ENCODE results near the gene SNCA. TPM values are rescaled to one million over a fixed set of nuclear protein-coding genes. Genes with fewer than 3 reads are reported as not detected.

SNCA gene
- 1 to 10 TPM; 1.0 to 1.1 TPM for total RNA-seq

- H3K4me3 Mint-ChIP-seq, result peak within 1 kb of the TSS; percentile 78
- no peak within 1 kb of the TSS for H3K27ac Mint-ChIP-seq
- H3K4me1 Mint-ChIP-seq (ENCODE audit: low read depth), result peaks cover 17% of the 10 kb centered on the region
- CTCF ChIA-PET, result no interaction called here
- H3K36me3 Mint-ChIP-seq (ENCODE audit: low read depth), result no peaks in the 10 kb centered on the region
- no peaks in the 10 kb centered on the region for H3K9me3 Mint-ChIP-seq
- peaks cover 52% of the 10 kb centered on the region for H3K27me3 Mint-ChIP-seq (ENCODE audit: low read depth)
- intact Hi-C loops (cut with micrococcal nuclease), result loop anchor here (1.0 to 2.0 kb wide), 3 partner anchors 58 to 1014 kb away; partner anchors contain the start of gene MMRN1
- DNase-seq, result peak; percentile 63
These were observed at the start of gene SNCA for GRCh38 chr4:89836897-89837384. Gene SNCA (minus strand): TSS chr4:89837161. CDS start chr4:89835667, 1,494 bp downstream.

GRCh38 chr4:89879215-89879614, 42.3 kb upstream of the SNCA start:
- H3K4me3 Mint-ChIP-seq, result no peak overlapping the region
- intact Hi-C loops (cut with micrococcal nuclease), result no loop called here
- no peaks in the 10 kb centered on the region for H3K36me3 Mint-ChIP-seq (ENCODE audit: low read depth)
- peaks cover 7% of the 10 kb centered on the region for H3K4me1 Mint-ChIP-seq (ENCODE audit: low read depth)
- H3K9me3 Mint-ChIP-seq, result no peaks in the 10 kb centered on the region
- no peak for DNase-seq
- CTCF ChIA-PET, result interaction anchor here (0.5 to 1.5 kb wide), 2 partner anchors 222 to 1550 kb away, joined by 3 to 4 read pairs; no protein-coding TSS in a partner anchor
- H3K27me3 Mint-ChIP-seq (ENCODE audit: low read depth), result no peaks in the 10 kb centered on the region
- H3K27ac Mint-ChIP-seq, result no peak overlapping the region

DNA sequence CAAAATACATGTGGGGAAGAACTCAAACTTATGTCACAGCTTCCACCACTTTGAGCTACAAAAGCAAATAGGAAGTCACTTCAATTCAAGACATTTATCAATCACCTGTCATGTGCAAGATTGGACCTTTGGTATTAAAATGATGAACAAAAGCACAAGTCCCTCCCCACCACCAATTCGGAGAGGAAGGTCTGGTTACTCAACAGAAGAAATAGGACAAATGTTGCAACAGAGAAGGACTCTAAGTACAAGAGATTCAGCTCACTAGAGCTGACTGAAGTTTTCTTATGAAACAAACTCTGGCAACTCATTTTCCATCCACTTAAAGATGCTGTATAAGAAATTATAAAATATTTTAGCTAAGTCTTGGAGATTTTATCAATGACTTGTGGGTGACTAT, 41.6 kb upstream of the SNCA start:
- Mint-ChIP-seq H3K27ac (no peak overlapping the region), H3K4me1 (ENCODE audit: low read depth) (peaks cover 7% of the 10 kb centered on the region), H3K36me3 (ENCODE audit: low read depth) (no peaks in the 10 kb centered on the region), H3K4me3 (no peak overlapping the region), H3K9me3 (no peaks in the 10 kb centered on the region), H3K27me3 (ENCODE audit: low read depth) (no peaks in the 10 kb centered on the region)
- CTCF ChIA-PET, result interaction anchor here (0.5 to 1.5 kb wide), 2 partner anchors 221 to 1550 kb away, joined by 3 to 4 read pairs; no protein-coding TSS in a partner anchor
- DNase-seq, result no peak
- intact Hi-C loops (cut with micrococcal nuclease), result no loop called here

GRCh38 chr4:89876548-89876947, 39.6 kb upstream of the SNCA start:
- intact Hi-C loops (cut with micrococcal nuclease), result no loop called here
- Mint-ChIP-seq H3K27ac (no peak overlapping the region), H3K4me1 (ENCODE audit: low read depth) (peaks cover 7% of the 10 kb centered on the region), H3K36me3 (ENCODE audit: low read depth) (no peaks in the 10 kb centered on the region), H3K27me3 (ENCODE audit: low read depth) (no peaks in the 10 kb centered on the region), H3K9me3 (no peaks in the 10 kb centered on the region), H3K4me3 (no peak overlapping the region)
- DNase-seq, result no peak
- CTCF ChIA-PET, result no interaction called here

DNA sequence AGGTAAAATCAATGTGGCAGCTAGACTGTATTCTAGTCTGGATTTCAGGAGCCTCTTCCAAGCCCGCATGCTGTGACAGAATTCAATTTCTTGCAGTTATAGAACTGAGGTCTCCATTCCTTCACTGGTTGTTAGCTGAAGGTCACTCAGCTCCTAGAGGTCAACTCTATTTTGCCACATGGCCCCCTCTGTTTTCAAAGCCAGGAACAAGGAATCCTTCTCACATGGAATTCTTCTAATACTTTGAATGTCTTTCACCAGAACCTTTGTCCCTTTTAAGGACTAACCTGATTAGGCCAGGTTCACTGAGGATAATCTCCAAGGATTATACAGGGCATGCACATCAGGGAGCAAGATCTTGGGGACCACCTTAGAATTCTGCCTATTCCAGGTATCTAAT, 34.2 kb upstream of the SNCA start:
- intact Hi-C loops (cut with micrococcal nuclease), result no loop called here
- CTCF ChIA-PET, result interaction anchor here (0.5 to 1.2 kb wide), 2 partner anchors 11 to 214 kb away, joined by 3 to 4 read pairs; no protein-coding TSS in a partner anchor
- Mint-ChIP-seq H3K27me3 (ENCODE audit: low read depth) (no peaks in the 10 kb centered on the region), H3K9me3 (no peaks in the 10 kb centered on the region), H3K27ac (no peak overlapping the region), H3K4me1 (ENCODE audit: low read depth) (peaks cover 1% of the 10 kb centered on the region), H3K4me3 (no peak overlapping the region), H3K36me3 (ENCODE audit: low read depth) (no peaks in the 10 kb centered on the region)
- no peak for DNase-seq

GRCh38 chr4:89868999-89869589, 32.1 kb upstream of the SNCA start:
- intact Hi-C loops (cut with micrococcal nuclease), result loop anchor here (2.0 kb wide), 1 partner anchor 210 kb away; no protein-coding TSS in a partner anchor
- CTCF ChIA-PET, result interaction anchor here (1.2 to 1.4 kb wide), 2 partner anchors 72 to 211 kb away, joined by 3 read pairs; no protein-coding TSS in a partner anchor
- H3K27me3 Mint-ChIP-seq (ENCODE audit: low read depth), result peaks cover 2% of the 10 kb centered on the region
- no peaks in the 10 kb centered on the region for H3K9me3 Mint-ChIP-seq
- no peak overlapping the region for H3K4me3 Mint-ChIP-seq
- H3K36me3 Mint-ChIP-seq (ENCODE audit: low read depth), result no peaks in the 10 kb centered on the region
- H3K27ac Mint-ChIP-seq, result no peak overlapping the region
- no peak for DNase-seq
- H3K4me1 Mint-ChIP-seq (ENCODE audit: low read depth), result no peaks in the 10 kb centered on the region

- CTCF ChIA-PET, result interaction anchor here (1.2 to 1.4 kb wide), 2 partner anchors 71 to 211 kb away, joined by 3 read pairs; no protein-coding TSS in a partner anchor
- no peak overlapping the region for H3K4me3 Mint-ChIP-seq
These were observed 31.3 kb upstream of the SNCA start for GRCh38 chr4:89868276-89868675.

GRCh38 chr4:89863533-89863932, 26.6 kb upstream of the SNCA start:
- no peaks in the 10 kb centered on the region for H3K9me3 Mint-ChIP-seq
- peaks cover 2% of the 10 kb centered on the region for H3K27me3 Mint-ChIP-seq (ENCODE audit: low read depth)
- no peak overlapping the region for H3K27ac Mint-ChIP-seq
- H3K4me1 Mint-ChIP-seq (ENCODE audit: low read depth), result no peaks in the 10 kb centered on the region
- intact Hi-C loops (cut with micrococcal nuclease), result no loop called here
- no peak overlapping the region for H3K4me3 Mint-ChIP-seq
- DNase-seq, result no peak
- CTCF ChIA-PET, result no interaction called here
- H3K36me3 Mint-ChIP-seq (ENCODE audit: low read depth), result no peaks in the 10 kb centered on the region

More at GRCh38 chr4:89868276-89868675, 31.3 kb upstream of the SNCA start:
- H3K36me3 Mint-ChIP-seq (ENCODE audit: low read depth), result no peaks in the 10 kb centered on the region
- H3K27ac Mint-ChIP-seq, result no peak overlapping the region
- DNase-seq, result no peak
- H3K9me3 Mint-ChIP-seq, result no peaks in the 10 kb centered on the region
- intact Hi-C loops (cut with micrococcal nuclease), result loop anchor here (2.0 kb wide), 1 partner anchor 209 kb away; no protein-coding TSS in a partner anchor
- no peaks in the 10 kb centered on the region for H3K4me1 Mint-ChIP-seq (ENCODE audit: low read depth)
- peaks cover 2% of the 10 kb centered on the region for H3K27me3 Mint-ChIP-seq (ENCODE audit: low read depth)

- Mint-ChIP-seq H3K4me3 (no peak overlapping the region), H3K27ac (no peak overlapping the region), H3K27me3 (ENCODE audit: low read depth) (peaks cover 2% of the 10 kb centered on the region), H3K36me3 (ENCODE audit: low read depth) (no peaks in the 10 kb centered on the region), H3K9me3 (no peaks in the 10 kb centered on the region), H3K4me1 (ENCODE audit: low read depth) (no peaks in the 10 kb centered on the region)
- CTCF ChIA-PET, result interaction anchor here (0.7 kb wide), 1 partner anchor 10 kb away, joined by 3 read pairs; no protein-coding TSS in a partner anchor
- intact Hi-C loops (cut with micrococcal nuclease), result no loop called here
- DNase-seq, result no peak
These were observed 24.0 kb upstream of the SNCA start for GRCh38 chr4:89860971-89861370.

GRCh38 chr4:89855236-89855635, 18.3 kb upstream of the SNCA start:
- no peaks in the 10 kb centered on the region for H3K27me3 Mint-ChIP-seq (ENCODE audit: low read depth)
- no peaks in the 10 kb centered on the region for H3K36me3 Mint-ChIP-seq (ENCODE audit: low read depth)
- no peak for DNase-seq
- H3K27ac Mint-ChIP-seq, result no peak overlapping the region
- intact Hi-C loops (cut with micrococcal nuclease), result no loop called here
- H3K4me1 Mint-ChIP-seq (ENCODE audit: low read depth), result no peaks in the 10 kb centered on the region
- peaks cover 4% of the 10 kb centered on the region for H3K9me3 Mint-ChIP-seq
- H3K4me3 Mint-ChIP-seq, result no peak overlapping the region
- CTCF ChIA-PET, result no interaction called here

DNA sequence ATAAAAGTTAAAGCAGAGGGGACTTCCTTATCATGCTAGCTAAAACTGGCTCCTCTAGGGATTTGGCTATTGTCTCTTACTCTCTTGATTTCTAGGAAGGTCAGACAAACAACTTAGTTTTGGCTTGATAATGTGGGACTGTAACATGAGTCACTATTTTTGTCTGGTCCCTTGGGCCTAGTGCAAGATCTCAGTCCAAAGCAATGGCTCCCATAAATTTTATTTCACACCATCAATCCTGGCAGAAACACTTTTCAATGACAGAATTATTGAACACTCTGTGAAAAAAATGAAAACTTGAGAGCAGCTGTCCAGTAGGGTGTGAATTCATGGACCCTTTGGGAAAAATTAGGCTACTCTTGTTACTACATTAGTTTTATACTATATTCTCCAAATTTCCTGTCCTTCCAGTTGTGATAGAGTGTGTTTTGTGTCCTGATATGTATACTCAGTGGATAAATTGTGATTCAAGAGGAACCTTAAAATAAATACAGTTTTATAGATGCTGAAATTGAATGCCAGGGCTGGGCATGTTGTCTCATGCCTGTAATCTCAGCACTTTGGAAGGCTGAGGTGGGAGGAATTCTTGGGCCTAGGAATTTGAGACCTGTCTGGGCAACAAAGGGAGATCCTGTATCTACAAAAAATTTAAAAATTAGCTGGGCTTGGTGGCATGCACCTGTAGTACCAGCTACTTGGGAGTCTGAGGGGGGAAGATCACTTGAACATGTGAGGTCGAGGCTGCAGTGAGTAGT, 10.8 kb upstream of the SNCA start:
- Mint-ChIP-seq H3K27me3 (ENCODE audit: low read depth) (no peaks in the 10 kb centered on the region), H3K36me3 (ENCODE audit: low read depth) (no peaks in the 10 kb centered on the region), H3K9me3 (peaks cover 9% of the 10 kb centered on the region), H3K27ac (no peak overlapping the region), H3K4me1 (ENCODE audit: low read depth) (no peaks in the 10 kb centered on the region), H3K4me3 (no peak overlapping the region)
- no peak for DNase-seq
- CTCF ChIA-PET, result no interaction called here
- intact Hi-C loops (cut with micrococcal nuclease), result no loop called here

DNA sequence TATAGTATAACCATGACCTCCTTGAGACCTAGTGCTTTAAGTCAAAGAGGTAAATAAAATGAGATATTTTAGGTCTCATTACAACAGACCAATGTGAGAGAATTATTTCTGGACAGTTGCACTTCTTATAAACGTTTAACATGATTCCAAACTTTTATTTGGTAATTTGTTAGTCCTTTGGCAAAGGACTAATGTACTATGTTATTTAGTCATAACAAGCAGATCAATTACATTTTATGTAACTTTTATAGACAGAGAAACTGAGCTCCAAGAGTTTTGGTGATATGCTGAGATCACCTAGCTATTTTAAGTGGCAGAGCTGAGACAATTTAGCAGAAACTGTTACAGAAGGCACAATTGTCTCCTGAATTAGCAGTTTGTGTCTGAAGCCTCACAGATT, 2.6 kb upstream of the SNCA start:
- H3K27ac Mint-ChIP-seq, result no peak overlapping the region
- H3K27me3 Mint-ChIP-seq (ENCODE audit: low read depth), result peaks cover 44% of the 10 kb centered on the region
- DNase-seq, result no peak
- no peaks in the 10 kb centered on the region for H3K9me3 Mint-ChIP-seq
- CTCF ChIA-PET, result no interaction called here
- no peaks in the 10 kb centered on the region for H3K36me3 Mint-ChIP-seq (ENCODE audit: low read depth)
- intact Hi-C loops (cut with micrococcal nuclease), result no loop called here
- H3K4me1 Mint-ChIP-seq (ENCODE audit: low read depth), result peaks cover 17% of the 10 kb centered on the region
- H3K4me3 Mint-ChIP-seq, result no peak overlapping the region

All from activated naive CD4-positive, alpha-beta T cell treated with anti-CD3 and anti-CD28 coated beads for 36 hours (primary cell).